GM18508 (cell line): ENCODE data around the gene KRT13.

Experiments used
- ATAC-seq: cut with Tn5 transposase; IDR thresholded peaks from one replicate; pipeline ENCODE4 v1.9.1; 2021; ENCODE audit warnings: moderate number of reproducible peaks; ENCODE audit not compliant: insufficient read depth, unreplicated experiment

The KRT13 gene

GRCh38 chr17:41478237-41478636 is 27.2 kb downstream of the KRT13 start:
- ATAC-seq, result no peak

GRCh38 chr17:41476866-41477815 is 28.3 kb downstream of the KRT13 start:
- no peak for ATAC-seq

- no peak for ATAC-seq
Observed at GRCh38 chr17:41475421-41475820, 30.0 kb downstream of the KRT13 start.

GRCh38 chr17:41474863-41475262 is 30.5 kb downstream of the KRT13 start:
- ATAC-seq, result no peak

- ATAC-seq, result no peak
Observed at GRCh38 chr17:41468346-41468745, 37.1 kb downstream of the KRT13 start.

- ATAC-seq, result no peak
Observed at GRCh38 chr17:41467561-41467960, 37.9 kb downstream of the KRT13 start.

GRCh38 chr17:41466988-41467387 is 38.4 kb downstream of the KRT13 start, which contains the start of gene KRT32:
TSS of gene KRT32 (minus strand) at chr17:41467386. CDS start at chr17:41467325, 61 bp downstream.
- no peak for ATAC-seq

- no peak for ATAC-seq
Observed at GRCh38 chr17:41464682-41465081, 40.7 kb downstream of the KRT13 start.

GRCh38 chr17:41464173-41464572 is 41.2 kb downstream of the KRT13 start:
- no peak for ATAC-seq

GRCh38 chr17:41463746-41464145 is 41.7 kb downstream of the KRT13 start:
- no peak for ATAC-seq

- ATAC-seq, result no peak
Observed at GRCh38 chr17:41462705-41463104, 42.7 kb downstream of the KRT13 start.

- no peak for ATAC-seq
Observed at GRCh38 chr17:41457676-41458075, 47.7 kb downstream of the KRT13 start.

GRCh38 chr17:41456204-41456603 is 49.2 kb downstream of the KRT13 start:
- no peak for ATAC-seq

- no peak for ATAC-seq
Observed at GRCh38 chr17:41455236-41455635, 50.2 kb downstream of the KRT13 start.

- ATAC-seq, result no peak
Observed at GRCh38 chr17:41453066-41453465, 52.3 kb downstream of the KRT13 start.

GRCh38 chr17:41452281-41452680 is 53.1 kb downstream of the KRT13 start:
- ATAC-seq, result no peak

GRCh38 chr17:41451154-41451728 is 54.2 kb downstream of the KRT13 start:
- no peak for ATAC-seq
